GM21367 (cell line): ENCODE measurements around the gene CFAP299.
"Not testable (repeated sequence)": the region's sequence is repeated elsewhere in the genome, so short reads cannot be mapped to it uniquely, and the experiment has no call there.

Experiments
- ATAC-seq: cut with Tn5 transposase; IDR thresholded peaks from one replicate; pipeline ENCODE4 v1.9.1; 2021; ENCODE audit not compliant: unreplicated experiment

The CFAP299 gene

DNA sequence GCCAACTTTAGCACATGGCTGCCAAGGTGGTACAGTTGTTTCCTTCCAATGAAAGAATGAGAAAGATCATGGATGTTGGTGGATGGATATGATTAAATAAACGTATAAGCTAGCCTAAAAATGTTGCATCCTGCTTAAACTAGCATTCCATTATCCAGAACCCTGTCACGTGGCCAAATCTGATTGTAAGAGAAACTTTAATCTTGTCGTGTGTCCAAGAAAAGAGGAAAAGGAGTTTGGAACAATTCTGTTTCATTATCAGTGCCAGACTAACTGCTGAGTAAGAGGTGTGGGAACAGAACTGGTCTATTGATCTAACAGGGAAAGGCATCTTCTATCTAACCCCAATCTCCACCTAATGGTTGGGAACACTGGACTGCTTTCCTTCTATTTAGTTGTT lies 369.8 kb downstream of the CFAP299 start:
- ATAC-seq = no peak

DNA sequence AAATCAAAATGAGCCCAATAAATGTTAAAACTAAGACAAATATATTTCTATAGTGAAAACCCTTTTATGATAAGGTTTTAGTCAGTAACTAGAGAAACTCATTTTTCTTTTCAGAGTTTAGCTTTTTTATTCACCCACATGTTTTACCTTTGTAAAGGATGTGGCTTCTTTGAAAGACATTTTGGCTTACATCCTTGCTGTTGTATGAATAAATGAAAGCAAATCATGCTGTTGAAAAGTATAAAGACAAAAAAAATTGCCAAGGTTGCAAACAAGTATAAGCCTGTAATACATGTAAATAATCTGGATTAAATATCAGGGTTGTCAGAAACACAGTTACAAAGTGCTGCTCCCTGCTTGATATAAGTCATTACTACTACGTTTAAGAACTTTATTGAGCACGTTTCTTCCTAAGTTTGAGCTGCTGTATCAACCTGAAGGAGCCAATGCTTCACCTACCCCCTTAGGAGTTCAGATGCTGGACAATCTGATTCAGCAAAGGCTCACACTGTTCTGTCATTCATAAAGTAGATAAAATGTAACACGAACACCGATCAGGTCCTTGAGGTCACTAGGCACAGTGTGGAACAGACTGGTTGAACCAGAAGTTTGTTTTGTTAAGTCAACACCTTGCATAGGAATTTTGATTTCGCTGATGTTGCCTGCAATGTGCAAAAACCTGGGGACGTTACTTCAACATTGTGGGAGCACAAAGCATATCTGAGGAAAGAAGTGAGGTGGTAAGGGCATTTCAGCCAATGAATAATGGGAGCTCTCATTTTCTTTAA lies 373.7 kb downstream of the CFAP299 start:
- ATAC-seq = no peak

DNA sequence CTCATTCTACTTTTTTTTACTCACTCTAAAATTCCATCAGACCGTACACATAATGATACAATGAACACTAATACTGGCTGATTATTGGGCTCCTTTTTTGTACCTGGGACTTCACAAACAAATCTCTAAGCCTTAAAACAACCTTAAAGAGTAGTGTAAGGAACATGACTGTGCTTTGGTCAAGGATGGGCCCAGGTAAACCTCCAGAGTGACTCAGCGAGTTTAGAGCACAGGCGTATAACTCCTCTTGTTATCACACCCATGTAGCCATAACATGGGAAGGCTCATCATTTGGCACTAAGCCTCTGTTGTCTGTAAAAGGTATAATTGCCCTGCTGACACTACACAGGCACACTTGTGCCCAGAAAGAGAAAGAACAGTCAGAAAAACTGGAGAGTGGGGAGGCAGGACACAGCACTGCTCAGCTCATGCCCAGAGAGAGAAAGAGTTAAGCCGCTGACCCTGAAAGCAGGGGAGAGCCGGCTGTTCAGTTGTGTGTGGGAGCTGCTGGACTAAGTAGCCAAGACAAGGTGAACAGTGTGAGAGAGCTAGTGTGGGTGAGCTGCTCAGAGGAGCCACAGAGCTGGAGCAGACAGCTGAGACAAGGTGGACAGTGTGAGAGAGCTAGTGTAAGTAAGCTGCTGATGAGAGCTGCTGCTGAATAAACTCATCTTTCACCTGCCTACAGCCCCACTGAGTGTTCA lies 375.4 kb downstream of the CFAP299 start:
- ATAC-seq = no peak

DNA sequence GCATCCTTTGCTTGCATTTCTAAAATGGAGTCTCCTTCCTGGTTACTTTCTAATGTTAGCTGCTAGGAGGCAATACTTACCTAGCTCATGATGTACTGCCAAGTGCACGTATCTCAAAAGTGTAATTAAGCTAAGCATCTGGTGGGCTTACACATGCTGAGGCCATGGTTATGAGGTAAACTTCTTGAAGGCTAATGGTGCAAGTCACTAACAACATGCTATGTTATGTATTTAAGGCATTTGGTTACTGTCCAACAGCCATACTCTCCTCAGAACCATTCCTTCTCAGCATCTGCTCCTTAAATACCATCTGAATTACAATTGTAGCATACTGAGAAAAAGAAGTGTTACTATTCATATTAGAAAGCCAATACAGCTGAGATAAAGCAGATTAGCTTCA lies 376.4 kb downstream of the CFAP299 start:
- no peak for ATAC-seq

GRCh38 chr4:80713409-80713808 lies 377.9 kb downstream of the CFAP299 start:
- no peak for ATAC-seq

GRCh38 chr4:80717204-80717603 lies 381.7 kb downstream of the CFAP299 start:
- ATAC-seq = no peak

DNA sequence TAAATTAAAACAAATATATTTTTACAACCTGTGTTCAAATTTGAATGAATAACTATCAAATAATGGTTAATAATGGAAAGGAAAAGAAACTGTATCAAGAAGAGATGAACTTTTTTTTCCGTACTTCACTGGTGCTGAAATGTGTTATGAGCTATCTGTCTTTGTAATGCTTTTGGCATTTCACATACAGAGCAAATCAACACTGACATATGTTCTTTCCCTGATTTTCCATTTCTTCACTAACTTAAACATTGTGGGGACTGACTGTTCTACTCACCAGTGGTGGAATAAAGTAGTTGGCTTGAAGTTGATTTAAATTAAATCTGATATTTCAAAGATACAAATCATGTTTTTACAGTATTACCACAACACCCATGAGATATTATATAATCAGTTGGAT lies 390.9 kb downstream of the CFAP299 start:
- ATAC-seq = no peak

- no peak for ATAC-seq
Measured at GRCh38 chr4:80730158-80730557, 394.6 kb downstream of the CFAP299 start.

- no peak for ATAC-seq
Measured at GRCh38 chr4:80731436-80731835, 395.9 kb downstream of the CFAP299 start.

- no peak for ATAC-seq
Measured at GRCh38 chr4:80732010-80732409, 396.5 kb downstream of the CFAP299 start.

- ATAC-seq = no peak
Measured at GRCh38 chr4:80740375-80740774, 404.8 kb downstream of the CFAP299 start.

DNA sequence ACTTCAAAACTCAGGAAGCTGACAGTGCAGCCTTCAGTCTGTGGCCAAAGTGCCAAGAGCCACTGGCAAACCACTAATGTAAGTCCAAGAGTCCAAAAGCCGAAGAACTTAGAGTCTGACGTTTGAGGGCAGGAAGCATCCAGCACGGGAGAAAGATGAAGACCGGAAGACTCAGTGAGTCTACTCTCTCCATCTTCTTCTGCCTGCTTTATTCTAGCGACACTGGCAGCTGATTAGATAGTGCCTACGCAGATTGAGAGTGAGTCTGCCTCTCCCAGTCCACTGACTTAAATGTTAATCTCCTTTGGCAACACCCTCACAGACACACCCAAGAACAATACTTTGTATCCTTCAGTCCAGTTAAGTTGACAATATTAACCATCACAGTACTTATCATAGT lies 414.0 kb downstream of the CFAP299 start:
- ATAC-seq = not testable (repeated sequence)

GRCh38 chr4:80751200-80751599 lies 415.7 kb downstream of the CFAP299 start:
- ATAC-seq = no peak

DNA sequence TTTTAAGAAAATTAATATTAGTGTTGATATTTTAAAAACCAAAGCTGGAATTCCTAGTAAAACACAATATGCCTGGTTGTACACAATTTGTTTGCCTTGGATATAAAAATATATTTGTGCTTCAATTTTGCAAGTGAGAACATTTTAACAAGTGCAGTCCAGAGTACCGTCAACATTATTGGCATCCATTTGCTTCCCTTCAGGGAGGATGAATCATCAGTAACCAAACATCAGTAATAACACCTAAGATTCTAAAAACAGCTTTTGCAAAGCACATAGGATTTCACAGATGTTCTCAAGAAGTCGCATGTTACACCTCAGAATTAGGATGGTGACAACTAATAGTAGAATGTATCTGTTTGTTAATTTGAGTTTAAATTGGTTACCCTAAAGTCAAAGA lies 432.4 kb downstream of the CFAP299 start:
- no peak for ATAC-seq

DNA sequence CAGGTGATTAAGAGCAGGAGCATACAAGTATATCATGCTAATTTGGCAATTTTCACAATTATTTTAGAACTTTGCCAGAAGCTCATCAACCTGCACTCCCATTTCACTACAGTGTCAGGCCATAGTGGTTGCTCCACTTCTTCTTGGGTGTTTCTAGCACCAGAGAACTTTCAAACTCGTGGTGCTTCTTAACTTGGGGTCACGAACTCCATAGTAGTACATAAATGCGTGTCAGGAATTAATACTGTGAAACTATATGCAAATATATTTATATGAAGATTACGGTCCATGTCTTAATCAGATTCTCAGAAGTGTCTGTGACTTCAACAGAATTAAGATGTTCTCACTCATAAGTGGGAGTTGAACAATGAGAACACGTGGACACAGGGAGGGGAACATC lies 440.6 kb downstream of the CFAP299 start:
- no peak for ATAC-seq

DNA sequence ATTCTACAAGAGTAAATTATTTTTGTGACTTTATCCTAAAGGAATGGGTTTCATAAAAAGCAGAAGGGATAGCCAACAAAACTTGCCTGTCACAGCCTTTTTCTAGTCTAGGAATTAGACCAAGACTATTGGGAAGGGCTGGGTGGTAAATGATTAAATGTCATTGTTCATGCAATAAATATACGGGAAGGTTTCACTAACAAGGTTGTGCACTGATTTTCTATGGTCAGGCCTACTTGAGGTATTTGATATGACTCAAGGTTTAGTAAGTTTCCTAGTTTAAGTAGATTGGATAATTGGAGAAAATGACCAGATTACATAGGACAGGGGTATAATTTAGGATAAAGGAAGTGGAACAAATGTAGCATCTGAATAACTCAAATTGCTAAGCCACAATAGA lies 445.9 kb downstream of the CFAP299 start:
- ATAC-seq = no peak

GRCh38 chr4:80787306-80787705 lies 451.8 kb downstream of the CFAP299 start:
- no peak for ATAC-seq

DNA sequence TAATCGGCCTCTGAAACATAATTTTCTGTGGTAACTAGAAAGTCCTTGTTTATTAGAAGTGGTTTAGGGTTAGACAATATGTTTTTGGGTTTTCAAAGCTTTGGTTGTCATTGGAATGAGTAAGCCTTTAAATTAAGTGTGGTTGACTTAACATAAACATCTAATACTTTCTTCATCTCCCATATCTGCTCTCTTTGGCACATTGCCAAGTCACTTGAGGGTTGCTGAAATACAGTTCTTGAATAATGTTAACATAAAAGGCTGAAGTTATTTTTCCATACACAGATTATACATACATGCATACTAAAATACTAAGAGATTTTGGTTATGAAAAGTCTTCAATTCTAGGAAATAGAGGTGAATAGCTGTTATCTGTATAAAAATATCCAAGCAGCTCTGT lies 453.3 kb downstream of the CFAP299 start:
- no peak for ATAC-seq

GRCh38 chr4:80790152-80790551 lies 454.6 kb downstream of the CFAP299 start:
- no peak for ATAC-seq

GRCh38 chr4:80793660-80794059 lies 458.1 kb downstream of the CFAP299 start:
- not testable (repeated sequence) for ATAC-seq

DNA sequence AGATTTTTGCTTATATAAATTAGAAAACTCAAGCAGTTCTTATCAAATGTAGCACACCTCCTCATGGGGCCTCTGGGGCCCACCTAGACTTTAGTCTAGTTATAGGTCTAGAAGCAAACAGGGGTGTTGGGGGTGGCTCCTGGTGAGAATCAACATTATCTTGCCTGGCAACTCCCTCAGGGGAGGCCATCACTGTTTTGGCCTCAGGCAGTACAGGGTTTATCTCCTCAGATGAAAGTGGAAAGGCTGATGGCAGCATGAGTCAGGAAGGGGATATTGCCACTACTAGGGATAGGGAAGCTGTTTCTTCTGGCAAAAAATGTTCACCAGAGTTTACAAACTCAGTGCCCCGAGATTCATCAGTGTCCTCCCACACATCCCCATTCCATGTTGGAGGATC lies 462.6 kb downstream of the CFAP299 start:
- ATAC-seq = no peak

GRCh38 chr4:80800719-80801118 lies 465.2 kb downstream of the CFAP299 start:
- not testable (repeated sequence) for ATAC-seq

GRCh38 chr4:80803337-80803736 lies 467.8 kb downstream of the CFAP299 start:
- ATAC-seq = no peak
